AG04450 (cell line): ENCODE data around the gene FOXO3. TPM values are rescaled to one million over a fixed set of nuclear protein-coding genes. Genes with fewer than 3 reads are reported as not detected.

Experiments
- CTCF ChIA-PET: fragments of 300-600, 350-600 bp; formaldehyde crosslinking; extraction: SDS; loops from one replicate; lab custom pipeline; 2022; ENCODE audit warnings: antibody characterized with exemption, inconsistent platforms; lab: Charles Lee
- POLR2A ChIA-PET: fragments of 350-600 bp; formaldehyde crosslinking; extraction: SDS; loops from one replicate; lab custom pipeline; 2021; ENCODE audit warnings: antibody characterized with exemption, inconsistent platforms; lab: Yijun Ruan, JAX
- DNase-seq: peaks from one replicate; pipeline ENCODE4 v3.0.0-alpha.2; 2011; ENCODE audit warnings: low read depth, low spot score
- H3K27ac ChIP-seq: one replicate; pipeline ENCODE4 v1.5.1; 2012; ENCODE audit warnings: low read depth, low read length, control low read depth
- H3K27me3 ChIP-seq: one replicate; pipeline ENCODE4 v1.6.0; 2012; ENCODE audit warnings: low read length; ENCODE audit not compliant: control insufficient read depth, insufficient read depth
- H3K4me3 ChIP-seq: 2 replicates; pipeline ENCODE4 v1.5.1; 2011; ENCODE audit warnings: mild to moderate bottlenecking, low read depth, low read length, control low read depth
- H3K9me3 ChIP-seq: 2 replicates; pipeline ENCODE4 v1.5.1; 2012; ENCODE audit warnings: low read length; ENCODE audit not compliant: control insufficient read depth, insufficient read depth
- polyA plus RNA-seq: library from polyadenylated mRNA; depleted of rRNA; stranded (reverse); fragments of >200 nt; gene quantifications from 2 replicates; pipeline ENCODE4 v1.2.3, GENCODE V29; 2011
- TF ChIP-seq, protein P1 (sequence below): IDR thresholded peaks from 2 replicates; pipeline ENCODE4 v1.5.1; 2011; ENCODE audit warnings: low read depth, low read length, control low read depth, inconsistent platforms

Gene FOXO3
- polyA plus RNA-seq, 1 experiment, result 32.7 TPM

- peaks cover 2% of the 10 kb centered on the region for H3K27me3 ChIP-seq
- POLR2A ChIA-PET, result interaction anchor here (1.0 to 3.7 kb wide), 4 partner anchors 12 to 349 kb away, joined by 3 to 19 read pairs (median 12); partner anchors contain the start of gene FOXO3
- no peak overlapping the region for H3K27ac ChIP-seq
- DNase-seq, result no peak
- no peaks in the 10 kb centered on the region for H3K9me3 ChIP-seq
- H3K4me3 ChIP-seq, result no peak overlapping the region
- CTCF ChIA-PET, result interaction anchor here (0.6 to 6.2 kb wide), 10 partner anchors 12 to 1494 kb away, joined by 3 to 121 read pairs (median 6); no protein-coding TSS in a partner anchor
- TF ChIP-seq, protein P1, sequence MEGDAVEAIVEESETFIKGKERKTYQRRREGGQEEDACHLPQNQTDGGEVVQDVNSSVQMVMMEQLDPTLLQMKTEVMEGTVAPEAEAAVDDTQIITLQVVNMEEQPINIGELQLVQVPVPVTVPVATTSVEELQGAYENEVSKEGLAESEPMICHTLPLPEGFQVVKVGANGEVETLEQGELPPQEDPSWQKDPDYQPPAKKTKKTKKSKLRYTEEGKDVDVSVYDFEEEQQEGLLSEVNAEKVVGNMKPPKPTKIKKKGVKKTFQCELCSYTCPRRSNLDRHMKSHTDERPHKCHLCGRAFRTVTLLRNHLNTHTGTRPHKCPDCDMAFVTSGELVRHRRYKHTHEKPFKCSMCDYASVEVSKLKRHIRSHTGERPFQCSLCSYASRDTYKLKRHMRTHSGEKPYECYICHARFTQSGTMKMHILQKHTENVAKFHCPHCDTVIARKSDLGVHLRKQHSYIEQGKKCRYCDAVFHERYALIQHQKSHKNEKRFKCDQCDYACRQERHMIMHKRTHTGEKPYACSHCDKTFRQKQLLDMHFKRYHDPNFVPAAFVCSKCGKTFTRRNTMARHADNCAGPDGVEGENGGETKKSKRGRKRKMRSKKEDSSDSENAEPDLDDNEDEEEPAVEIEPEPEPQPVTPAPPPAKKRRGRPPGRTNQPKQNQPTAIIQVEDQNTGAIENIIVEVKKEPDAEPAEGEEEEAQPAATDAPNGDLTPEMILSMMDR, result no peak
These were observed 16.1 kb upstream of the FOXO3 start for GRCh38 chr6:108544606-108545005.

- ChIA-PET CTCF (interaction anchor here (0.5 to 6.2 kb wide), 4 partner anchors 10 to 905 kb away, joined by 4 to 116 read pairs (median 7); no protein-coding TSS in a partner anchor), POLR2A (interaction anchor here (3.7 kb wide), 1 partner anchor 14 kb away, joined by 17 read pairs; the partner anchor contains the start of gene FOXO3)
- H3K9me3 ChIP-seq, result no peaks in the 10 kb centered on the region
- TF ChIP-seq, protein P1, result no peak
- H3K27me3 ChIP-seq, result no peaks in the 10 kb centered on the region
- H3K27ac ChIP-seq, result no peak overlapping the region
- H3K4me3 ChIP-seq, result no peak overlapping the region
- DNase-seq, result no peak
These were observed 14.4 kb upstream of the FOXO3 start for GRCh38 chr6:108546079-108547049.

GRCh38 chr6:108549241-108549640, 11.5 kb upstream of the FOXO3 start:
- TF ChIP-seq, protein P1, result no peak
- Histone ChIP-seq H3K9me3 (no peaks in the 10 kb centered on the region), H3K27ac (no peak overlapping the region), H3K27me3 (no peaks in the 10 kb centered on the region), H3K4me3 (no peak overlapping the region)
- CTCF ChIA-PET, result no interaction called here
- DNase-seq, result no peak
- POLR2A ChIA-PET, result no interaction called here

DNA sequence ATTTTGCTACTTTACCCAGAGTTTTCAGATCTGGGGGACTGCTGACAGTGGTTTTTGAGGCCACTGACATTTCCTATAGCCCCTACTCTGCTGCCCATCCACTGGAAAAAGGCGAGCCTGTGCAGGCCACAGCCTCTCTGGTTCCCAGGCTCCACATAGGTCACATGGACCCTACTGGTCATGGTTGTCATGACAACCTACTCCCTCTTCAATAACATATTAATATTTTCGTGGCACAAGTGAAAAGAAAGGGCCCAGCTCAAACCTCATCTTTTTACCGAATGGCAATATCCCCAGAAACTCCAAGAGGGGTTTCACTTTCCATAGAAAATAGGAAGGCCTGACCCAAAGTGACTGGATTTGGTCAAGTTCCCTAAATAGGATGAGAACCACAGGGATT, 11.0 kb upstream of the FOXO3 start:
- H3K4me3 ChIP-seq, result no peak overlapping the region
- POLR2A ChIA-PET, result no interaction called here
- H3K27me3 ChIP-seq, result no peaks in the 10 kb centered on the region
- CTCF ChIA-PET, result interaction anchor here (0.7 to 1.5 kb wide), 2 partner anchors 8 to 343 kb away, joined by 3 read pairs; no protein-coding TSS in a partner anchor
- no peak overlapping the region for H3K27ac ChIP-seq
- TF ChIP-seq, protein P1, result no peak
- DNase-seq, result no peak
- H3K9me3 ChIP-seq, result no peaks in the 10 kb centered on the region

DNA sequence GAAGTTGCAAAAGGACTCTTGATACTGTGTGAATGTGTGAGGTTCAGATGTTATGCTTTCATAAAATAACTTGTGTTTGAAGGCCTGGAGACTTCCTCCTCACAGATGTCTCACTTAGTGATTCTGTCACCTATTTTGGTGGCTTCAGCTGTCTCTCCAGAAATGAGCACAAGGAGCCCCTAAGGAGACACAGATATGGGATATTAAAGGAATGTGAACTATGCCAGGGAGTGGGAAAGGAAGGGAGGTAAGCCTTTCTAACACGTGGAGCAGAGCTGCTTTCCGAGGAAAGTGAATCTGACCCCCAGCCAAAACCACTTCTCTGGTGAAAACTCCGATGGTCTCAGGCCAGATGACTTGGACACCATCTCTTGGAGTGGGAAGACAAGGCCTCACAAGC, 10.5 kb upstream of the FOXO3 start:
- ChIA-PET CTCF (interaction anchor here (0.7 to 1.5 kb wide), 3 partner anchors 9 to 523 kb away, joined by 3 to 5 read pairs (median 3); no protein-coding TSS in a partner anchor), POLR2A (no interaction called here)
- Histone ChIP-seq H3K9me3 (no peaks in the 10 kb centered on the region), H3K27me3 (no peaks in the 10 kb centered on the region), H3K27ac (no peak overlapping the region), H3K4me3 (no peak overlapping the region)
- TF ChIP-seq, protein P1, result no peak
- no peak for DNase-seq
